GM21786 (cell line): ENCODE measurements around the gene ITGB5.
A peak's percentile ranks its signal among the peaks of the same experiment; 100 is the strongest.

Source experiments
- ATAC-seq: cut with Tn5 transposase; IDR thresholded peaks from one replicate; pipeline ENCODE4 v1.9.1; 2021; ENCODE audit not compliant: unreplicated experiment

Gene ITGB5

DNA sequence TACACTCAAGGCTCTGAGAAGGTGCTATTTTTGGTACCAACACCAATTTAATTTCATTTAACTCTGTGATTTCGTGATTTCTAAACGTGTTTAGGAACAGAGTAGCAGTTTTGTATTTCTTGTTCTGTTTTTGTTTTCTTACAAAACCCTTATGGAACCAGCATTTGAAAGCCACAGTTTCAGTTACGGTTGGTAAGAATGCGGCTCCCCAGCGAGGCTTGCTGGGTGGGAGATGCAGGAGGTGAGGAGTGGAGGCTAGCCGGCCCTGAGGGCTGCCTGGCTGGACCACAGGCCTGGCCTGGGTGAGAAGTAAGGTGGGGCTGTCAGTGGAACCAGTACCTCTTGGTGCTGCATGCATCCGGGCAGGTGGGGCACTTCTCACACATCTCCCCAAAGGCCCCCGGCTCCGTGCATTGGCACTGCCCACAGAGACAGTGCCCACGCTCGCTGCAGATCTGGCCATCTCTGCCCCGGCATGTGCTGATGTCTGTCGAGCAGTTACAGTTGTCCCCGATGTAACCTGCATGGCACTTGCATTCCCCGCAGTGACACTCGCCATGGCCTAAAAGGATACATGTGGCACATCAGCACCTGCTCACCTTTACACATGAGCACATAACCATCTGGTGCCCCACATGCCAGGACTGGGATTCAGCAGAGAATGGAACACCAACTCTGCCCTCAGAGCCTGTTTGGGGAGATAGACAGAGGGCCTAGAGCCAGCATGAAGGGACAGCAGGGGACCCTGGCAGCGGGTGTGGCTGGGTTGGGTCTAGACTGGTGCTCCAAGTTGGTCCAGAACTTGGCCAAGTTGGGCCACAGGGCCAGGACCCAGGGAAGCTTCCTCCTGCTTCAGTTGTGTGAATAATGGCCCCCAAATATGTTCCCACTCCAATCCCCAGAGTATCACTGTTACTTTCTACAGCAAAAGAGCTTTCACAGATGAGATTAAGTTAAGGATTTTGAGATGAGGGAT is 113.5 kb downstream of the ITGB5 start:
- ATAC-seq, result no peak

DNA sequence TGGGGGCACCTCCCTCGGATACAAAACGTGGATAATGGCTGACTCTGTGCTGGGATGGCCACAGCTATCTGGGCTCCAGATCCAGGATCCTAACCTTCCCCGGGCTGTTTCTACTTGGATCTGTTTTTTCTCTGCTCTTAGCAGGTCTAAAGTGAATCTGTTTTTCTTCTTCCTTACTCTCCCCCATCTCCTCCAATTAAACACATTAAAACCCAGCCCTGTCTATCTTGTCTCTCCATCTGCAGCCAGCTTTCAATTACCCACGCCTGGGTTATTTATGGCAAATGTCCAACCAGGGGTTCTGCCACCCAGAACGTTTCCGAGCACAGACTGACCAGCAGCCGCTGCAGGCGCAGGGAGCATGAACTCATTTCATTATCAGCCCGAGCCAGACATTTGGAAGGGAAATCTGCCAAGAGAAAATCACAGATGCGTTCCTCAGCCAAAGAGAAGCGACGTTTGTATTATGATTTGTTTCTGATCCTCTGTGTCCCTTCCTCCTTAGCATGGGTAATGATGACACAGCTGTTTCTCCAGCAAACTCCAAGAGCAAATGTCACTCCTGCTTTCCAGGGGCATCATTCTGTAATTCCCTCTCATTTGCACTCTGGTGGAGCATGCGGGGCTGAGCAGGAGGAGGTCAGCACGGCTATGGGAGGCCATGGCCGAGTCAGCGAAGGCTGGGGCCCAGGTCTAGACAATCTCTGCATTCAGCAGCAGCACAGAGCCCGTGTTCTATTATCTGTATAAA is 114.9 kb downstream of the ITGB5 start:
- no peak for ATAC-seq

DNA sequence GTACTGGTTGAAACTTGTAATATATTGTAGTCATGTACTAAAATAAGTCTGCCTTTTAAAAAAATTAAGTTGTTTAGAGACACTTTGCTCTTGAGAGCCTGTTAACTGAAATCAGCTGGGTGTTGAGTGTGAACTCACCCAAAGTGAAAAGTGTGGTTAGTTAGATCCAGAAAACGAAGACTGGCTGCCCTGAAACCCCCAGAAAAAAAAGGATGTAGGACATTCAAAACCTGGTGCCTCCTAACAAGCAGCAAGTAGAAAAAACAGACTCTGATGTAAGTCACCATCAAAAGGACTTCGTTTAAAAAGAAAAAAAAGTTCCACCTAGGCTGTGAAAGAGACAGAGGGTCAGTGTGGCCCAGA is 116.1 kb downstream of the ITGB5 start:
- ATAC-seq, result no peak

DNA sequence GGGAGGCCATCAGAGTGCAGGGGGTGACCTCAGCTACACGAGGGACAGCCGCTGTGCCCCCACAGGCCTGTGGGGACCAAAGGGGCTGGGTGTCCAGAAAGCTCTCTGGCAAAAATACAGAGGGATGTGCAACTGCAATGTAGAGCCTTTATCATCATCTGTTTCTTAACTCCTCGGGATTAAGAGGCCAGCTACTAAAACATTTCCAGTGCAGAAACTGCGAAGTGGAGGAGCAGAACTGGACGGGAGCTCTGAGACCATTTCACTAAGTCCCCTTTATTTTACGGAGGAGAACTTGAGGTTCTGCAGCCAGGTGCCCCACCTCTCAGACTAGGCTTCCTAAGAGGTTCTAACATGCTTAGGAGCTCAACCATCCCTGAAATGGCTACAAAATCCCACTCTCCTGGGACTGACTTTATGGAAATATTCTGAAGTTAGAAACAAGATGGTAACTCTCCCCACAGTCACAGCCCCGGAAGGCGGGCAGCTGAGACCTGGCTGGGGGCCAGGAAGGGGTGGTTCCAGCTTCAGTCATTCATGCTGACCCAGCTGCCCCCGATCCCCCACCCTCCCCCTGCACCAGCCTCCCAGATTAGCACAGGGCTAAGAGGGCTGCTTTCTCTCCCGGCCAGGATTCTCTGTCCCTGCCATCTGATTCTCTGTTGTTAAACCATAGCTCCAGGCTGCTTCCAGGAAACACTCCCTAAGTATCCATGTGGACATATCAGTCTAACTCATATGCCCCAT is 116.7 kb downstream of the ITGB5 start:
- ATAC-seq, result no peak

DNA sequence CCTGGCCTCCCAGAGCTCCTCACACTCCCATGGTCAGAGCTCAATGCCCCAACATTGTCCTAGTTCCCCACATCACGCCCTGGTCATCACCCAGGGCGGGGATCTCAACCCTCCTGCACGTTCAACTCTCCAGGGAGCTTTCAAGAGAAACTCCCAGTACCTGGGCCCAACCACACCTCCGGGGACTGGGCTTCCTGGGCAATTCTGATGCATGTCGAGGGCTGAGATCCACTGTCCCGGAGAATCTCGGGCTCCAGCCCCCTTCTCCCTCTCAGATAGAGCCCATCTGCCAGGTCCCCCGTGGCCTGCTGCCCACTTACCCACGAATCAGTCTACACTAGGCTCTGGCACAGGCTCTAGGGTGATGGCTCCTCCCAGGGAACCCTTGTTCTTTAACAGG is 117.7 kb downstream of the ITGB5 start:
- ATAC-seq, result no peak

DNA sequence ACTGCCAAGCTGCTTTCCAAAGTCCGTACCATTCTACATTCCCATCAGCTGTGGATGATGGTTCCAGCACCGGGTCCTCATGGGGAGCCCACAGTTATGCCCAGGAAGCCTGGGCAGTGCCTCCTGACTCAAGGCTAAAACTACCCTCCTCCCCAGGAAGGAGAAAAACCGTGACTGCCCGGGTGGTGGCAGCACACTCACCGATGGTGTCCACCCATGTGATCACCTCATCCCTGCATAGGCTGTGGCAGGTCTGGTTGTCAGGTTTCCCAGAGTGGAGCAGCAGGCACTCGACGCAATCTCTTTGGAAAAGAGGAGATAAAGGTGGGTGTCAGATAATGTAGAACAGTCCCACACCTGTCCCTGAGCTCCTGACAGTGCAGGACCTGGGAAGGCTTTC is 118.4 kb downstream of the ITGB5 start:
- ATAC-seq, result no peak

DNA sequence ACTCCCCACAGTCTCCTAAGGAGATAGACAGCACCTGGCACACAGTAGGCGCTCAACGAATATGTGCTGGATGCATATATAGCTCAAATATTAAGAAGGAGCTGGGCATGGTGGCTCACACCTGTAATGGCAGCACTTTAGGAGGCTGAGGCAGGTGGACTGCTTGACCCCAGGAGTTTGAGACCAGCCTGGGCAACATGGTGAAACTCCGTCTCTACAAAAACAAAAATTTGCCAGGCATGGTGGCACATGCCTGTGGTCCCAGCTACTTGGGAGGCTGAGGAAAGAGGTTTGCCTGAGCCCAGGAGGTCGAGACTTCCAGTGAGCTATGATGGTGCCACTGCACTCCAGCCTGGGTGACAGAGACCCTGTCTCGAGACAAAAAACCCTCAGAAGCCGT is 119.5 kb downstream of the ITGB5 start:
- ATAC-seq, result no peak

DNA sequence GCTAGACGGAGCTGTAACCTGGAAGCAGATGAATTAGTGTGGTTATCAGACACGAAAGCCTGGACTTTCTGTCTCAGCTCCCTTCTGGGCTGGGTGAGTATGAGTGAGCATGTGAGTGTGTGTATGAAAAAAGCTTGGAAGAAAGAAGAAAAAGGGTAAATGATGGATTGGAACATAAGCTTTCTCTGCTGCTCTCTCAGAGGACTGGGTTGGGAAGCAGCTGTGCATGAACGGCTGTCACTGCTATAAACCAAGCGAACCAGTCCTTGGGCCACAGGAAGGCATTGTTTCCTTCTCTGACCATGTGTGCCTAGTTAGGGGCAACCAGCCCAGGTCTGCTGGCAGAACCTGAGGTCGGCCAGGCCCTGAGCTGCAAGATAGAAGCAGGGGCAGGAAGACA is 119.9 kb downstream of the ITGB5 start:
- no peak for ATAC-seq

DNA sequence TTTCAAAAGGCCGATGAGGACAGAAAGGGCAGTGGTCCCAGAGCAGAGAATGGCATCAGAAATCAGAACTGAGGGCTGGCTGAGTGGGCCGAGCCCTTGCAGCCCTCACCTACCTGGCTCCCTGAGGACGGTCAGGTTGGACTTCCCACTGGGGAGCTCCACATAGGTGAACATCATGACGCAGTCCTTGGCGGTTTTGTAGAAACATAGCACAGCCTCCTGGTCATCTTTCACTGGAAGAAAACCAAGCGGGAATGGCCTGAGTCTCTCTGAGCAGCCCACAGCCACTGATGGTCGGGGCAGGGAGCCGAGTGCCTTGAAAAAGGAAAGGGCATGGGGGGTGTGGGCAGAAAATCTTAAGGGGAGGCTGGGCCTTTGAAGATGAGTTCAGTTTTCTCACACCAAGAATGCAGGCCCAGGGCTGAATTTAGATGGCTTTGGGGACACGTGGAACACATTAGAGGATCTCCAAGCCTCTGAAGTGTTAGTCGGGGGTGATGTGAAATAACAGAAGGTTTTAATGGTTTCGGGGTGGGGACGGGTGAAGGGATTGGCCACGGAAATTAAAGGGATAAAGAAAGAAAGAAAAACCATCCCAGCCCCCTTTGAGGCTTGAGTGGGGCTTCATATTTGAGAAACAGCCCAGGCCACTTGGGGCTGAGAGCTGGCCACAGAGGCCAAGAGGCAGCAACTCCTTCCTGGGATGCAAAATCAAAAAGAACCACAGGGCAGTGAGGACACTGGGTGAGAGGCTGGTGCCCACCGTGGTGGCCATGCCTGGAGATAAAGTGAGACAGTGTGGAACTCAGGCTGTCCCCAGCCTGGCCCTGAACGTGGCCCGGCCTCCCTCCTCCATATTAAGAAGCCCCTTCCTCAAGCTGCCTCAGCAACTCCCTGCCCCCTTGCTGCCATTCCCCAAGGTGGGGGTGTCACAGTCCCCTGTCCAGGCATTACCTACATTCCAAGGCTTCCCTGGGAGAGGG is 120.8 kb downstream of the ITGB5 start:
- no peak for ATAC-seq

DNA sequence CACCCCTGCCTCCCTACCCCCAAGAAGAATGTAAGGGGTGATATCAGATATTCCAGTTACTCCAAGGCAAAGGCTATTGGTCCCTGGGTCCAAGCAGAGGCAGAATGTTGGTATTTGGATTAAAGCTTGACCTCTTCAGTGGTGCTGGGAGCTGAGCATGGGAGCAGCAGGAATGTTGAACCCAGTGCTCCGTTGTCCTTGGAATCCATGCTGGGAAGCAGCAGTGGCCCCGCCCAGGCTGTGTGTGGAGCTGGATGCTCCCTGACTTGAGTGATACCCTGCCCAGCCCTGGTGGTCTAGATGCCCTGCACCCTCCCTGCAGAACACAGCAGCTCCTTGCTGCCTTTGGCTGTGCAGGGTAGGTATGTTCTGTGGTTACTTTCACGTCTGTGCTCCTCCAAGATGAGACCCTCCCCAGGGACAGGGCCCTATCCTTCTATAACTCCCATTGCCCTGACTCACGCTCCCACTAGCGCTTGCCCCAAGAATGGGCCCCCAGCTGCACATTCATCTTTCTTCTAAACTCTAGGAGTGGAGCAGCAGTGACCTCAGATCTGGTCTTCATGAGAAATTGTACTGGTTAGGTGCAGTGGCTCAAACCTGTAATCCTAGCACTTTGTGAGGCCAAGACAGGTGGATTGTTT is 121.8 kb downstream of the ITGB5 start:
- no peak for ATAC-seq

DNA sequence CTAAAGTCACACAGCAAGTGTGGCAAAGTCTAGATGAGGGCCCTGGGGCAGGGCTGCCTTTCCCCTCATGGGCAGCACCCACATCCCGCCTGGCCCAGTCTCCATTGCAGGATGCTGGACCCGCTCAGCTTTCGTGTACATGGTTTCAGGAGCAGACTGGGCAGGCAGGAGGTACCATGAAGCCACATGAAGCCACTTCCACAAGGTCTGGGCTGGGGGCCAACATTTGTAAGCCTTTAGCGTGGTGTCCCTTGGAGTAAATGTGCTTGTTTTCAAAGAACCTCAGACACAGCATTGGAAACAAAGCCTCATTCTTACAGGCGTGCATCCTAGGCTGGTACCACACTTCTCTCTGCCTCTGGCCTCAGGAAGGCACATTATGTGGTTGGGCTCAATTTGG is 122.4 kb downstream of the ITGB5 start:
- no peak for ATAC-seq

DNA sequence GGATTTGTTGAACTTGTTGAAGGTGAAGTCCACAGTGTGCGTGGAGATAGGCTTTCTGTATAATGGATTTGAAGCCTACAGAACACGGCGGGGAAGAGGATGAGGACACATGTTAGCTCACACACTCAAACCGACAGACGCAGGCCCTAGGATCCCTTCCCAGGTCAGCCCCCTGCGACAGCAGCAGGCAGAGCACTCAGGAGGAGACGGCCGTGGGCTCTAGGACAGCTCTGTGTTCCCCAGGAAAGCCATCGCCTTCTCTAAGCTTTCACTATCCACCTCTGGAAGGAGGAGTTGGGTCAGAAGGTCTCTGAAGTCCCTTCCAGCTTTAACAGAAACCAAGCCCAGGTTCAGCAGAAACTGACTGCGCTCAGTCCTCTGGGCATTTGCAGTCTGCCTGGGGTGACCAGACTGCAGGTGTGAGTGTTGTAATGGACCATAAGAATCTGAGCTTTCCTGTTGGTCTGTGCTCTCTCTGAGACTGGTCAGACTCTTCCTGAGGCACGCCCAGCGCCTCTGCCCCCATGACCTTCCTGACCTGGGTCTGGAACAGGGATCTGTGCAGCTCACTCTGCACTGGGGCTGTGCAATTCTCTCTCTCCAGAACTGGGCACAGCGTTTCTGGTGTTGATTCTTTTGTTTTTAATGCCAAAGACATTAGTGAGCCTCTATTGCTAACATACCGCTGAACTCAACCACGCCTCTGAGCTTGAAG is 123.4 kb downstream of the ITGB5 start:
- no peak for ATAC-seq

DNA sequence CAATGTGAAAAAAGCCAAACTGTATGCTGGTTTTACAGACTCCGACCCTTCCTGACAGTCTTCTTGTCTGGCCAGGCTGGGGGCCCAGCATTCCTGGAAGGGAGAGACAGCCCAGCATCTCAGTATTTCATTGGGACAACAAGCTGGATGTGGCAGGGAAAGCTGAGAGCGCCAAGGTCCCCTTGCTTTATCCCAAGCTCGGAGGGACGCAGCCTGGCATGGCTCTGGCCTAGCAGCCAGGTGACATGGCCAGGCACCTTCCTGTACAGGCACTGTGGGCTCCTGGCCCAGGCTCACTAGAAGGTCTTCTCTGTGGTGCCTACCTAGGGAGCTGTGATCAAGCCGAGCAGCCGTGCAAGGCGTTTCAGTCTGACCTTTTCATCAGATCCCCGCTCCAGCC is 124.0 kb downstream of the ITGB5 start:
- no peak for ATAC-seq

DNA sequence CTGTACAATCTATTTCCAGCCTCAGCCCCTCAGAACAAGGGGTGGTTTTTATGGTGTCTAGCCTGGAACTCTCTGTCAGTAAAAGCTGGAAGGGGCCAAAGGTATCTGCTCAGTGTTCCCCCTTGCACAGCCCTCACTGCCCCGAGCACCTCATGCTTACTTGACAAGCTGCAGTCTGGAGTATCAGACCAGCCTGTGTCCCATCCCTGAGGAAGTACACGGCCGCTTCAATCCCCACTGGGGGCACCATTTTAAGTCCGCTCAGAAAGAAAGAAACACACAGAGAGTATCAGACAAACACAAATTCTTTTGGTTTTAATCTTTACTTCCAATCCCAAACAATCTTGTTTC is 124.5 kb downstream of the ITGB5 start:
- no peak for ATAC-seq

DNA sequence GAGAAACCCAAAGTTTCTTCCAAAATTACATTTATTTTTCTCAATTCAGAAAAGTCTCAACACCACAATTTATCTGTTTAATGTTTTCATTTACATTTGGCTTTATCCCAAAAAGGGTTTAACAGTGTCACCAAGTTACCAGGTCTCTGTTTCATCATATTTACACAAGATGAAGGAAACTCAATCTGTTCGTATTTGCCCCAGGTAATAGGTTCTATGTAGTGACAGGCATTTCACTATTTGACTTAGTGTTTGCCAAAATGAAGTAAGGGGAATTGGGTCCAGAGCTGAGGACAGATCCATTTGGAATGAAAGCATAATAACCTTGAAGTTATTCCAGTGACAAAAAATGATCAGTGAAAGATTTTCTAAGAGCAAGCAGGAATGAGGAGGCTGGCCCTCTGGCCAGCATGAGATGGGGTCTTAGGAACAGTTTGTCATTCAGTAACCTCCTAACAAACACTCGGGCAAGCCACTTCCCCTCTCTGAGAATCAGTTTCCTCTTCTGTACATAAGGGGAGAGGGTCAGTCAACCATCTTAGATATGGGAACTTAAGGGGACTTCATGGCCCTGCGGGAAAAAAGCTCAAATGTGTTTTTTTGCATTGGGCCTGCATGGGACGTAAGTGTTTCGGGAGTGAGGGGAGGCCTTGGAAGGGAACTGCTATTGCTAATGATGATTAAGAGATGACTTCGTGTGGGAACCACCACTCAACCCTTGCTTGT is 125.1 kb downstream of the ITGB5 start:
- no peak for ATAC-seq

DNA sequence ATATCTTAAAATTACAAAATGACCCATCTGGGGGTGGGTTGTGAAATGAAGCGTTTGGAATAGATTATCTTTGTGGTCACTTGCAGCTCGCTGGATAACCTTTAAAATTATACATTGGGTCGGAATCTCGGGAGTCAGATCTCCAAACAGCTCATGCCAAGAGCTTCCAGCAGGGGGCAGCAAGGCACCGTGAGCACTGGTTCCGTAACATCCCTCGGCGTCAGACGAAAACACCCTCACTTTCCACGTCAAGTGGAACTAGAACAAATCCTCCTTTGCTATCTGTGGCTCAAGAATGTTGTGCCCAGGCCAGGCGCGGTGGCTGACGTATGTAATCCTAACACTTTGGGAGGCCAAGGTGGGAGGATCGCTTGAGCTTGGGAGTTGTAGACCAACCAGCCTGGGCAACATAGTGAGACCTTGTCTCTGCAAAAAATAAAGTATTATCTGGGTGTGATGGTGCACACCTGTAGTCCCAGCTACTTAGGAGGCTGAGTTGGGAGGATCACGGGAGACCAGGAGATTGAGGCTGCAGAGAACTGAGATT is 125.8 kb downstream of the ITGB5 start:
- ATAC-seq, result peak; percentile 55

DNA sequence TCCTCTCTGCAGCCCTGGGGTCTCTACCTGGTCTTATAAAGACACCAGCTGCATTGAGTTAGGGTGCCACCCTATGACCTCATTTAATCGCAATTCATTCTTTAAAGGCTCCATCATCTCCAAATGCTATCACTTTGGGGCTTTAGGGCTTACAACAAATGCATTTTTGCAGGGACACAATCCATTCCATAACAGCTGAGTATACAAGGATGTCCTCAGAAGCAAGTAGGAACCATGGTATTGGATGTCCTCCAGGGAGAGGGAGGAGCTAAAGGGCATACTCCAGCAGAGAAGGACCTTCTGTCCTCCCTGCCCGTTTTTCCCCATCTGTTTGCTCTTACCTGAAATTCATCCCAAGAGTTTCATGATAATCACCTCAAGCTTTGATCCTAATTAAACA is 126.6 kb downstream of the ITGB5 start:
- no peak for ATAC-seq

DNA sequence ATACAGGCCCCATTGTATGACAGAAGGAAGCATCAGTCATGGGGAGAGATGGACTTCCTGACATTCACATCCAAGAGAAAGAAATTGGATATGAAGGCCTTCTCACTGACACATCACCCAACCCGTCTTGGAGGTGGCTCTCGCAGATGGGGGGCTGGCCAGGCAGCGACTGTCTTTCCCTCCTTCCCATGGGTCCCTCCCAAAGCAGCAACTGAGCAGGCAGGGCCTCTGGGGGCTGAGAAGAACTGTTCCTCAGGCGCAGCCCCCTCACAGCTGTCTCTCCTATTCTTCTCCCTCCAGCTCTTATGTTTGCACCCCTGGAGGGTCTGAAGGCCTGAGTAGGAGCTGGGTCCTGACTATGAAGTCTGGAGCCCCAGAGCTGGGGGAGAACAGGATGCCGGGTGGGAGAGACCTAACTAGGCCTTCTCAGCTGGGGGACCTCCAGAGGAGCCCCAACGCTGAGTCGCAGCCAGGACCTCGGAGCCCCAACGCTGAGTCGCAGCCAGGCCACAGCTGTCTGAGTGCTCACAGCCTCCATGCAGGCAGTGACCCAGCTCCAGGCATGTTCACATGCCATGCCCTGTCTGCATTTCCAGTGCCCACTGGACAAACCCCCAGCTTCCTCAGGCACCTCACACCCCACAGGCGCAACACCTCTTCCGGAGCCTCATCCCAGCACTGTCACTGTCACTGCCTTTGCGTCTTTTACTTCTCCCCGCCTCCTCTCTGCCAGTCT is 127.3 kb downstream of the ITGB5 start:
- no peak for ATAC-seq
